Colon (tissue), 2 donors: Measurements from ENCODE around the gene CHDH.

ENCODE experiments used
- FAIRE-seq: peaks from 2 replicates; lab custom pipeline; 2012; peaks lifted over from hg19 to GRCh38; lab: Jason Lieb, UNC
- donor health status: control.
- donor health status: control.

CHDH gene

DNA sequence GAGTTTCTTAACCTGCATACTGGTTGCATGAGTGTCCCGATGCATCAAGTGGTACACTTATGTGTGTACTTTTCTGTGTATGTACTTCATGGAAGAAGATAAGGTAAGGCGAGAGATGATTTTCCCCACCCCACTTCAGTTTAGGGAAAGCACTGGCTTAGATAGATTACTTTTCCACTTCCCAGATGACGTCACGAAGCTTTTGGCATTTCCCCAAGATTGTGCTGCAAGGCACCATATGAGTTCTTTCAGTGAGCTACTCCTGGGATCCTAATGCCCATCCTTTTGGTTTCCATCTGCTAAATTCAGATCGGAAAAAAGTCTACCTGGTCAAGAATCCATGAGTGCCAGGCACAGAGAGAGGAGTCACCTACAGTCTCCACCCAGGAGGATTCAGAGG, 4.7 kb upstream of the CHDH start:
- FAIRE-seq = no peak

DNA sequence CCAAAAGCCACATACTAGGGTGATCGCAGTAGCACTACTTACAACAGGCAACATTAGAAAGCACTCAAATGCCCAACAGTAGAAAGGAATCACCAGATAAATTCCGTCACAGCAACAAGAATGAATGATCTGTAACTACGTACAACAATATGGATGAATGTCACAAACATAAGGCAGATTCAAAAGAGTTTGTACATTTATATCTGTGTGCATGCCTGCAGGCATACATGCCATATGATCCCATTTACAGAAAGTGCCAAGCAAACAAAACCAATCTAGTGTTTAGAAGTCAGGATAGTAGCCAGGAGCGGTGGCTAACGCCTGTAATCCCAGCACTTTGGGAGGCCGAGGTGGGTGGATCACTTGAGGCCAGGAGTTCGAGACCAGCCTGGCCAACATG, 3.7 kb upstream of the CHDH start:
- FAIRE-seq = no peak

DNA sequence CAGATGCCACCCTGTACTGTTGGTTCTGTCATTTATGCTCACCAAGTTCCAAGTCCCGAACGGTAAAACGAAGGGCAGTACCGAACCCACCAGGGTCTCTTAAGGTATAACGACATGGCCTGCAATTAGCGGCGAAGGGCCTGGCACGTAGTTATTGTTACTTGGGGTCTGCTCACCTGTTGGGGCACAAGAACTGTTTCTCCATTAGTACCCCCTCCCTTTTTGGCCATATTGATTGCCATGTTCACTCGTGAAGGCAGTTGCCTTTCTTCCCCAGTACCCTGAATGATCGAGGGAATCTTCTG, 584 bp upstream of the CHDH start:
- no peak for FAIRE-seq

DNA sequence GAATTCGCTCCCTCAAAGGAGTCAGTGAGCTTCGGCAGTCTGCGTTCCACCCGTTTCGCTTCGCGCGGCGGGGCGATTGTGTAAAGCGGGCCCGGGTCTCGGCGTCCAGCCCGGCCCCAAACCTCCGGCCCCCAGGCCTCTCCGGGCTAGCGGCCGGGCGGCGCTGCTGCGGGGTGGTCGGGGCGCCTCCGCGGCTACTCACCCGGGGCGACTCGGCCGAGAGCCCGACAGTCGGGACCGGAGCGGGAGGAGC, 412 bp downstream of the CHDH start:
- no peak for FAIRE-seq

DNA sequence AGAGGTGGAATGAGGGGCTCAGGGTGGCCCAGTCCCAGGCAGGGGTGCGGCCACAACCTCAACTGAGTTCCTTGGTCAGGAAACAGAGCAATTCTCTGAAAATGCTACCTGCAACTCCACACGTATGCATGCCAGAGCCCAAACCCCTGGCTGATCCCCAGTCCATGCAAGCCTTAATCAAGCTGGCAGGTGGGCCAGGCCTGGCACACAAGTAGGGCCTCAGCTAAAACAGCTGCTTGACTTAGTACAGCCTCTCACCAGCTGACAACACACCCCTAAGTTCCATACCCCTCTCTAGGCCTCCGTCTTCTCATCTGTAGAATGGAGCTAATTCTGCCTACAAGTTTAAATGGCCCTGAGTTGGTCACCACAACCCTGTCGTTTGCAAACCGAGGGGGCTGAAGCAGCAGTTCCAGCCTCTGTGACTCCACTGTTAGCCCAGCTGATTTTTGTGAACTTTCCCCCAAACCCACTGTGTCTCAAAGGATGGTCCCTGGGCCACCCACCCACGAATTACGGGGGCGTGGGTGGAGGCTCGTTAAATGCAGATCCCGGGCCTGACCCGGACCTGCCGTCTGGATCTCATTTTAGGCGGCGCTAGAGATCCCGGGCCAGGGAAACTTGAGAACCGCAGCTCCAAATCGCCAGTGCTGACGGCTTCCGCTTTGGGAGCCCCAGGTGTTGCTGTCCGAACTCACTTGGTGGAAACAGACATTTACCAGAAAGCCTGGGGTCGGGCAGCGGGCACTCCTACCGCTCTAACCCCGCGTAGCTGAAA, 927 bp downstream of the CHDH start:
- FAIRE-seq = no peak

DNA sequence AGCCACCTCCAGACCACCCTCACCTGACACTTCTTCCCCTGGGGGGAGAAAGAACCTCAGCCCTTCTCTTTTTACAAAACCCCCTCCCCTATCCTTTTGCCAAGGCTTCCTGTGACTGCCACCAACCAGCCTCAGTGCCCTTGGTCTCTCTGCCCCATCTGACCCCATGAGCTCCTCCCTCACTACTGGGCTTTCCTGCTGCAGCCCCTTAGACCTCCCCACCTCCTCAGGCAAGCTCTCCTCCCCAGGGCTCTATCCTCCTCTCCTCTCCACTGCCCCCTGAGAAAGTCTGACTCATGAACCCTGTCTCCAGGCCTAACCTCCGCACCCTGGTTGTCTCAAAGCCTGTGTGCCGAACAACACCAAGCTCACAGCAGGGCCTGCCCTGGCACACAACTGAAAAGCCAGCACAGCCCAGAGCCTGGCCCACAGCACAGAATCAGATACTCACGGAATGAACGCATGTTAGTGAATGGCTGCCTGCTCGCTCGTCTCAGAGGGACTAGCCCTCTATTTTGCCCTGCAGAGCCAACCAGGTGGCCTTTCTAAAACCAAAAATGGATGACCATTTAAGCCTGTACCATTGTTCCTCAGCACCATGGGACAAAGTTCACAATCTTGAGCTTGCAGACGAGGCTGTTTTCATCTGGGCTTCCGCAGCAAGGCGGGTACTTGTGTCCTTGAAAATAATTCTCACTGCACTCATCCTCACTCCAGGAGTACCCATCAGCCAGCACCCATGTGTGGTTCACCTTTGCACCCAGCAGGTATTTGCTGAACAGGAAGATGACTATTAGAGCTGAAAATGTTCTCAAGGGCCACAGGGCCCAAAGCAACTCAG, 1.7 kb downstream of the CHDH start:
- FAIRE-seq = no peak

DNA sequence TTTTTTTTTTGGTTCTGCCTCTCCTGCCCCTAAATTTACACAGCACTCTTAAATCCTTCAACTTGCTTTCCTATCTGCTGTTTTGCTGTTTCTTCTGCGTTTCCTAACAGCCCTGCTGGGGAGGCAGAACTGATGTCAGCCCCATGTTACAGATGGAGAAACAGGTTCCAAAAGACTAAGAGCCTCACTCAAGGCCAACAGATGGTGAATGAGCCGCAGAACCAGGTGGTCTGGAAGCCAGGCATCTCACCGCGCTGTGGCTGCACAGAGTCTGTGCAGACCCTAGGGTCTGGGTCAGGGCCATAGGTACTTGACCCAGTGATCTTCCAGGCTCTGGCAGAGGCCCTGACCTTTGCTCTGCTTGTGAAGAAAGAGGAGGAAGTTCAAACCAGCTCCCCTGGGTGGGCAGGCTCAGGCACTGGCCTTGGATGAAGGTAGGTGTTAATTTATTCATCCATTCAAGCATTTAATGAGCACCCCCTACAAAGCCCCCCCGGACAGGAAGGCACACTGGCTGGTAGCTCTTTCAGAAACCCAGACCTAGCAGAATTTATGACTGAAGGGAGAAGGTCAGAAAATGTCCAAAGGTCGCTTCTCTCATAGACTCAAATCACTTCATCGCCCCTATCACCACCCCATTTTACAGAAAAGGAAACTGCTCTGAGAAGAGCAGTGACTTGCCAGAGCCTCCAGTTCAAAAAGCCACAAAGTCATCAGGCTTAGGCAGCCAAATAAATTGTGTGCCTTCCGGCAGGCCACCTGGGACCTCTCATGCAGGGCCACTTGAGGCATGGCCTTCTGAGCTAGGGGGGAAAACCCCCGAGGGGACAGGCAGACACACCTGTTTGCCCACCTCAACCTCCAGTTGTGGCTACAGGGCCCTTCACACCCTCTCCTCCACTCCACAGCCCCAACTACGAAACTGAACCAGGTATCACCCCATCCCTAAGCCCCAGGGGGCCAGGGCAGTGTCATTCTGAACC, 2.7 kb downstream of the CHDH start:
- FAIRE-seq = no peak

DNA sequence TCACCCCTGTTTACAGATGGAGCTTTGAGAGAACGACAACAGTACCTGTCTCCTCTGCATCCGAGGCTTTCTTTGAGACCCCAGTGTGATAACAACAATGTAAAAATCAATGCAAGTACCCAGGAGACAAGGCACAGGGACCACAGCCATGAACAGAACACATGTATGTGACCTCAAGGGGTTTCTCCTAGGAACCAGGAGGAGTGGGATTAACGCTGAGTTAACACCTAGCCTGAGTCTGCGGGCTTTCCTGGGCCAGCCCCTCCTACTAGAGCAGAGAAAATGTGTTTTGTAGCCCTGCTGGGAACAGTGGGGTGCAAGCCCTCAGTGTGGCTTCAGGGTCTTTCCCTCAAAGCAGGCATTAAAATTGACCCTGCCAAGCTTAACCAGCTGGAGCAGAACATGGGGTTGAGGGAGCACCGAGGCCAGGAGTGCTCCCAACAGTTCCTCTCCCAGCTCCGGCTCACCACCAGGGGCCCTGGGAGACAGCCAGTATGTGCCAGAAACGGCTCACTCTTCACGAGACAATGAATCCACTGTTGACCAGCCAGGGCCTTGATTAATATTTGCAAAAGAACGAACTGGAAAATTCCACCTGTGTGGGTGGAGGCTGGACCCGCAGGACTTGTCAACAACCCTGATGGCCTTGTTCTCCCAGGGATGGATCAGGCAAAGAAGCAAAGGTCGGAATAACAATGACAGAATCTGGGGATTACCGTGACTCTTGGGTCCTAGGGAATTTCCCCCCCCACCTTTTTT, 3.6 kb downstream of the CHDH start:
- FAIRE-seq = no peak

DNA sequence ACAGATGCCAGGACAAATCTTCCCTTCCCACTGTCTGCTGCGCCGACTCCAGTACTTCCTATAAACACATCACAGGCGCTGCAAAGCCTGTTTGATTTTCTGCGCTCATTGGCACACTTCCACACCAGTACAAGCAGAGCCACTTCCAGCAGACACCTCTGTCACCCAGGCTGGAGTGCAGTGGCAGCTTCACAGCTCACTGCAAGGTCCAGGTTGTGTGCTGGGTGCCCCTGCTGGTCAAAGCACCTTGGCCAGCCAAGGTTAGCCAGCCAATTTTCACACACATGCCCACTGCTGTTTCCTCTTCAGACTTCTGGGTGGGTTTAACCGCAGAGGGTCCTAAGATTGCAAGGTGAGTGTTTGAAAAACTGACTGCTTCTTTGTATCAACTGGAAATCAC, 4.9 kb downstream of the CHDH start:
- FAIRE-seq = no peak

DNA sequence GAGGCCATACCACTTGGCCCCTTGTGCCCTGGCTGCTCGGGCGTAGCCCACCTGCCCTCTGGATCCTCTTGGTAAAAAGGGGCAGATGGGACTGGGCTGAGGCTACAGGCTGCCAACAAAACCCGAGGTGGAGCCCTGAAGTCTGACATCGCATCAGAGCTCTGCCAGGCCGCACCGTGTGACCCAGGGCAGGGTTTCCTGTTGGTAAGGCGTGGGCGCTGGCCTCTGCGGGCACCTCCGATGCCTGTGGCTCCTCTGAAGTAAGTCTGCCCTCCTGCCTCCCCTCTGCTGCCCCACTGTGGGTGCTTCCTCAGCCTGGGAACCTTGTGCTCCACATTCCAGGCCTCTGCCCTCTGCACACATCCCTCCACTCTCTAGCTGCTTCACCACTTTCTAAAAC, 8.9 kb downstream of the CHDH start:
- no peak for FAIRE-seq

DNA sequence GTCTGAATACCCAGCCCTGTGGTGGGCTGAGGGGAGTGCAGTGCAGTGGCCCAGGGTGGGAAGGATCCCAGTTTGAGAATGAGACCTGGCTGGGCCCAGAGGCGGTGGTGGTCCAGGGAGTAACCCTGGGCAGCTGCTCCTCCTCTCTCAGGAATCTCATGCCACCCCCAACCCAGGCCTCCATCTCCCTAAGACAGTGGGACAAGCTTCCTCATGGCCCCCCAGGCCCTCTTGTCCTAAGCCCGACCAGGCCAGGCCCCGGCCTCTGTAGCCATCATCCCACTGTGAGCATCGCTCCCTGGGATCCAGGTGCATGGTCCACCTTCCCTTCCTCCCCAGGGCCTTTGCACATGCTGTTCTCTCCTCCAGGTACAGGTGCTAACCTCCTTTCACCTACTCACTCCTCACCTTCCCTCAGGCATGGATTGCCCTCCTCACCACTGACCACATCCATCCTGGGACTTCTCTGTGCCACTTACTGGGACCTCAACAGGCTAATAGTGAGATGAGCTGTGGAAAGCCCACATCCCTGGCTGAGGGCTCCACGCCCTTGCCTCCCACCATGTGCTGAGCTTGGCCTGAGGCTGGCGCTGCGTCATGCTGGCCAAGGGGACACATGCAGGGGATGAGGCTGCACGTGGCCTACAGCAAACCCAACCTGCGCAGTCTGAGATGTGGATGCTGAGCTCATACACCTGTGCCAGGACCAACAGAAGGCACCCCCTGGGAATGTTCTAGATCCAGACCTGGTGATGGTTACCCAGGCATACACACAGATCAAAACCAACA, 9.9 kb downstream of the CHDH start:
- FAIRE-seq = no peak

DNA sequence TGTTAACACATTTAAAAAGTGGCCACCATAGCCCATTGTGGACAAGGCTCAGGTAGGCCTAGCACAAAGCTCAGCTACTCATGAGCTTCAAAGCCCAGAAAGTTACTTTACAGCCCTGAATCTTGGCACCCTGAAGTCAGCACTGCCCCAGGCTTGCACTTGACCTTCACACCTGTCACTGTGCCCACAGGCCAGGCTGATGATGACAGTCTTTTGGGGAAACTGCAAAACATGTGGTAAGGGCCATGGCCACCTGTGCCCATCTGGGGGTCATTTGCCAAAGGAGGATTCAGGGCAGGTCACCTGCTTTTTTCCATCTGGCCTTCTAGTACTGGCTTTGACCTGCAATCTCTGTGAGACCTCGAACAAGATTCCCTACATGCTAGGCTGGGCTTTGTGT, 11.0 kb downstream of the CHDH start:
- FAIRE-seq = no peak

DNA sequence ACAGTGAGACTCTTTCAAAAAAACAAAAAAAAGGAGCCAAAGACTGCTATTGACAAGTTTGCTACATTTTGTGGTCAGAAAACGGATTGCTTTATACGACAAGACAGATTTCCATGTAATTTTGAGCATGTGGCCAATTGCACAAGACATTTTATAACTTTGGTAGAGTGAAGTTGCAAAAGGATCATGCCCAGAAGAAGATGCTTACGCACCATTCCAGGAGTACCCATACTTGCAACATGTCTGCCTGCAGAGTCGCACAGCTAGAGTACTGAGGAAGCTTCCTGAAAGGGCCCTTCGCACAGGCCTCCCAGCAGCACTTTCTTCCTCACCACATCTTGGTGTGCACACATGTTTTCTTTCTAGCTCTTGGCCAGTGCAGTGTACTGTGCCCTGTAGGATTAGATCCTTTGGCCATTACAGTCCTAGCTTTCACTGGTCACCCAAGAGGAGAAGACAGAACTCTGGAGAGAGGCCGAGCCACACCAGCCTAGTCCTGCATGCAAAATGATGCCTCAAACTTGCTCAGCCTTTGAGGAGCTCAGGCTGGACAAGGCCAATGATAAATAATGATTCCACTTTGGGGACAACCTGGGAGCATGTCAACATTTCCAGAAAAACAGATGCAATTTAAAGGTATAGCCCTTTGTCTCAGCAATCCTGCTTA, 11.7 kb downstream of the CHDH start:
- no peak for FAIRE-seq

DNA sequence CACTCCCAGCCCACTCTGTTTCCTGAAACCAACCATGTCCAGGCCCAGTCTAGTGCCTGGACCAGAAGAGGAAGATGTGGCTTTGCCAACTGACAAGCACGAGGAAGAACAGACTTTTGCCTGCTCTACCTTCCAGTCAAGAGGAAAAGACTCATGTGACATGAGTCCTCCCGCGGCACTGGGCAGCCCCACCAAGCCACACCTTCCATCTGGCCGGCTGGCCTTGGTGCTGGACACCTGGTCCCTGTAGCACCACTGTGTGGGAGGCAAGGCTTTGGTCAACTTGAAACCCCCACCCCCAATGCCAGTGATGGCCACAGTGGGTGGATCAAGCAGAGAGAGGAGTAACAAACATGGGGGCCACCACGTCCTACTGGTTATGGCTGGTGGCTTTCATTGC, 12.5 kb downstream of the CHDH start:
- FAIRE-seq = no peak

DNA sequence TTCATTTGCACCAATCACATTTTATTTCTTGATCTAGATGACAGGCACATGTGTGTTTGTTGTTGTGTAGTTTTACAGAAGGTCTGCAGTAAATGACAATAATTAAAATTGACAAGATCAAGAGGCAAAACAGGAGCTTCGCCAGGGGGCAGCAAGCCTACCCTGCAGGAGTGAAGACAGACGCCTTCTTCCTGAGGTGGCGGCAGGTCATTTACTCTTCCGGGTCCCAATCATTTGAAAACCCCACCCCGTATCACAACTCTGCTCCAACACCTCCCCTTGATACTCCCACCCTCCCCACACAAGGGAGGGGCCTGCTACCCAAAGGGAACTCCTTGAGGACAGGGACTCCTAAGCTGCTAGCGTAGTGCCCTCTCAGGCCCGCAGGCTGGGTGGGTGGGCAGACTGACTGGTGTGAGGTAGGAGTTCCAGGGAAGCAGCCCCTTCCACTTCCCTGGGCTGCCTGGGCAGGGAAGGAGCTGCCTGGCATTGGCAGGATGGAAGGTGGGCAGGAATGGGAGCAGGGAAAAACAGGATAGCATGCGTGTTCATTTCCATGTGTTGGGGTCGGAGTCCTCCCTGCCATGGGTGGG, 13.1 kb downstream of the CHDH start:
- FAIRE-seq = no peak

DNA sequence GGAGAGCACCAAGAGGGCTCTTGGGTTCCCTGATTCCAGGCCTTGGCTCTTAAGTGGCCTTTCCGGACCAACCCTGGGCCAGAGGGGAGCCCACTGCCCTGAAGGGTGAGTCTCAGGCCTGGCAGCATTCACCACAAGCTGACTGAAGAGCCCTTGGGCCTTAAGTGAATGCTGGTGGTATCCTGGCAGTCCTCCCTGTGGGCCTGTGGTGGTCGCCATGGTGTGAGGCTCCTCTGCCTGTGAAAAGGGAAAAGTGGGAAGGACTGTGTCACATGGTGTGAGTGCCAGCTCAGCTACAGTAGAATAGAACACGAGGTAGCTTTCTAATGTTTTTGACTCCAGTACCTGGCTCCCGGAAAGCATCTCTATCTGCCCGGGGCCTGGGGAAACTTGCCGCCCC, 15.3 kb downstream of the CHDH start:
- FAIRE-seq = no peak

DNA sequence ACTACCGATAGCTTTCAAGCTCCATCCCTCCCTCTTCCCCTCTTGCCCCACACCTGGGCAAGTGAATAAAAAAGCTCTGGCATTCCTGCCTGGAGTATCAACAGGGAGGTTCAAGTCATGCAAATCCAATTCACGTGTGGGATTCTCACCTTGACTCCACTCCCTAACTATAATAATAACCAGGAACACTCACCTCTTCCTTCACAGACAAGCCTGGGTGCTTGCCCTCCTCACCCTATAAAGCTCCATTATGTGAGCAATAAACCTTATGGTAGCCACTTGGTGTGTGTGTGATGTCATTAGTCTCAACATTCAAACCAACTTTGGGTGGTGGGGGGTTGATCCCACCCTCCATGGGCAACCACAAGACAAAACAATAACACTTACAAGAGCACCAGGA, 16.6 kb downstream of the CHDH start:
- FAIRE-seq = no peak

DNA sequence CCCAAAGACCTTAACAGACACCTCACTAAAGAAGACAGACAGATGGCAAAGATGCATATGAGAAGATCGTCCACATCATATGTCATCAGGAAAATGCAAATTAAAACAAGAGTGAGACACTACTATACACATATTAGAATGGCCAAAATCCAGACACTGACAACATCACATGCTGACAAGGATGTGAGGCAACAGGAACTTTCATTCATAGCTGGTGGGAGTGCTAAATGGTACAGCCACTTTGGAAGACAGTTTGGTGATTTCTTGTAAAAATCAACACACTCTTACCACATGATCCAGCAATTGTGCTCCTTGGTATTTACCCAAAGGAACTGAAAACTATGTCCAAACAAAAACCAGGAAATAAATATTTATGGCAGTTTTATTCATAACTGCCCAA, 17.6 kb downstream of the CHDH start:
- no peak for FAIRE-seq

DNA sequence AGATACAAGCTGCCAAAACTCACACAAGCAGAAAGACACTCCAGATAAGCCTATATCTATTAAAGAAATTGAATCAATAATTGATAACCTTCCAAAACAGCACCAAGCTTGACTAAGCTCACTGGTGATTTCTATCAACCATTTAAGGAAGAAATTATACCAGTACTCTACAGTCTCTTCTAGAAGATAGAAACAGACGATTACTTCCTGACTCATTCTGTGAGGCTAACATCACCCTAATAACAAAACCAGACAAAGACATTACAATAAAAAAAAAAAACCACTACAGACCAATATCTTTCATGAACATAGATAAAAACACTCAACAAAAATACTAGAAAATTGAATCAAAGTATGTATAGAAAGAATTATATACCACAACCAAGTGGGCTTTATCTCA, 20.2 kb downstream of the CHDH start:
- no peak for FAIRE-seq

DNA sequence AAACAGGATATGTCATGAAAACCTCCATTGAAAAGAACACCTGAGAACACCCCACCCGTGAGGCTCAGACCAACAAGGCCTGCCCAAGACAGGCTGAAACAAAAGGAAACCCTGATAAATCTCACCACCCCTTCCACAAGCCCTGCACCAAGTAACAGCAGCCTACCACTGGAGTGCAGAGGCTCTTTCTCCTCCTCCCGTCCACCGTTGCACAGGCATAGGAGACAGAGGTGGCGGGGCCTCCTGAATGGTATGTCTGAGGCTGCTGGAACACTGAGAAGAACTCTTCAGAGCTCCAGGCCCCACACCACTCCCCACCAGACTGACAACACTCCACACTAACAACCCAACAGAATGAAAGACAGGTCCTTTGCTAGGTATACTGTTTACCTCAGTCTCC, 21.4 kb downstream of the CHDH start:
- FAIRE-seq = no peak
